Psoas muscle (tissue), 8 donors: ENCODE results near the gene NOL12. TPM values are rescaled to one million over a fixed set of nuclear protein-coding genes. Genes with fewer than 3 reads are reported as not detected.

Experiments
- ATAC-seq, 4 donors: fragments of 200-7000 bp; cut with Tn5 transposase; one replicate each; pipeline ENCODE4 v1.9.1; 2020; ENCODE audit warnings: moderate library complexity in 3 of 4, mild to moderate bottlenecking in 2 of 4
- DNase-seq, 2 donors: peaks; one replicate each; pipeline ENCODE4 v3.0.0-alpha.2; 2020
- H3K27ac ChIP-seq: fragments of 200-600 bp; one replicate; pipeline ENCODE4 v1.8.0; 2022
- H3K27me3 ChIP-seq, 3 donors: fragments of 200-600 bp in 1 of 3; one replicate each; pipeline versions ENCODE4 v1.6.1 to v1.8.0; 2013 to 2022; ENCODE audit warnings: low read length in 2 of 3, mild to moderate bottlenecking in 2 of 3, moderate library complexity in 1 of 3; ENCODE audit not compliant: insufficient read depth in 3 of 3
- H3K36me3 ChIP-seq, 2 donors: fragments of 200-600 bp in 1 of 2; one replicate each; pipeline versions ENCODE4 v1.6.1 to v1.8.0; 2013 to 2022; ENCODE audit warnings: low read depth in 1 of 2, mild to moderate bottlenecking in 1 of 2, moderate library complexity in 1 of 2; ENCODE audit not compliant: insufficient read depth in 1 of 2
- H3K4me1 ChIP-seq: fragments of 200-600 bp; one replicate; pipeline ENCODE4 v1.8.0; 2022
- H3K4me3 ChIP-seq: fragments of 200-600 bp; one replicate; pipeline ENCODE4 v1.8.0; 2022; ENCODE audit warnings: mild to moderate bottlenecking
- H3K9me3 ChIP-seq: fragments of 200-600 bp; one replicate; pipeline ENCODE4 v1.8.0; 2022
- CTCF ChIP-seq: fragments of 200-600 bp; IDR thresholded peaks from one replicate; pipeline ENCODE4 v1.8.0; 2022; ENCODE audit warnings: antibody characterized with exemption
- WGBS, 3 donors: extraction: QIAGEN DNeasy Blood & Tissue Kit; methylation state at CpG; one replicate each; pipeline versions ENCODE4 v1.1.6 to v1.1.7; 2013; 5-methylcytosine and 5-hydroxymethylcytosine counted together
- intact Hi-C, 2 donors: fragments of 100-400 bp; cut with DNase I; formaldehyde crosslinking; loops; one replicate each; pipeline versions ENCODE4 v1.11.0 to v1.14.2; 2022
- polyA plus RNA-seq, 3 donors: library from polyadenylated mRNA; stranded (reverse); fragments of 200-250 nt; gene quantifications; one replicate each; pipeline ENCODE4 v1.2.3, GENCODE V29; 2013
- total RNA-seq, 4 donors: library from RNA; stranded (reverse); fragmentation: NEBNext Ultra II Directional in 2 of 4; extraction: Animal tissue kit (Norgen Biotek cat#: 25700) in 2 of 4; gene quantifications; one replicate each; pipeline versions ENCODE4 v1.2.1 to v1.2.4, GENCODE V29; 2021 to 2023
- donor health status: healthy with polysubstance abuse.
- donor health status: DM: no; HTN: no; CAD: no; lungs with moderate emphysema.
- donor health status: Bipolar disorder and iron deficiency.
- donor health status: healthy.
- donor health status: DM: yes; HTN: yes; CAD: no.
- donor health status: DM: no; HTN: no; CAD: no.
- donor health status: DM: no; HTN: no; CAD: no.
- donor health status: DM: yes; HTN: yes; CAD: no.

The NOL12 gene
- total and polyA plus RNA-seq, 7 donors, result 11.9 to 43.4 (median 15.4) TPM

- no peak for ATAC-seq
- WGBS, 3 donors, result 92 to 96% (median 93%) methylated on average over 24 to 25 of the region's 25 CpGs
These were observed 39.6 kb downstream of the NOL12 start for GRCh38 chr22:37725551-37726240.

DNA sequence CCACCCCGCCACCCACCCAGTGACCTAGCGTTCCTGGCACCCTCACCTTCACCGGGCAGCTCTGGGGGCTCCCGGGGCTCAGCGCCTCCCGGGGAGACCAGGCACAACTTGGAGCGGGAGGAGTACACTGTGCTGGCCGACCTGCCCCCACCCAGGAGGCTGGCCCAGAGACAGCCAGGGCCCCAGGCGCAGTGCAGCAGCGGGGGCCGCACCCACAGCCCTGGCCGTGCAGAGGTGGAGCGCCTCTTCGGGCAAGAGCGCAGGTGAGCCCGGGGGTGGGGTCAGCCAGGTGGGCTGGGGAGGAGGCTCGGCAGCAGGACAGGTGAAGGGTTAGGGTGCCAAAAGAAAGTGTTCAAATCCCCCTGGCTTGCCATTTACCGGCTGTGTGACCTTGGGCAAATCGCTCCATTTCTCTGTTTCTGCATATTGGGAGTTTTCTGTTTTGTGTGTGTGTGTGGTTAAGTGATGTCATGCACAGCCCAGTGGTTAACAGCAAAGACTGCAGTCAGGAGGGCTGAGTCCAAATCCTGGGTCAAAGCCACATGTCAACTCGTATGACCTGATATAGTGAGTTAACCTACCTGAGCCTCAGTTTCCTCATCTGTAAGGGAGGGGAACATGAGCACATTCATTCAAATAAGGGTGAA is 40.2 kb downstream of the NOL12 start:
- H3K9me3 ChIP-seq, result no peaks in the 10 kb centered on the region
- intact Hi-C loops, result no loop called here
- no peaks in the 10 kb centered on the region for H3K27me3 ChIP-seq
- peaks cover 6% of the 10 kb centered on the region for H3K4me1 ChIP-seq
- 88 to 91% (median 90%) methylated on average over 20 of the region's 20 CpGs for WGBS, 3 donors
- ATAC-seq, result peak in 1 of 4 donors; percentile 21
- no peak overlapping the region for H3K27ac ChIP-seq
- no peak for TF ChIP-seq CTCF
- no peak overlapping the region for H3K4me3 ChIP-seq
- no peaks in the 10 kb centered on the region for H3K36me3 ChIP-seq
- DNase-seq, result no peak

More at GRCh38 chr22:37725551-37726240, 39.6 kb downstream of the NOL12 start:
- DNase-seq, result no peak
- TF ChIP-seq CTCF, result no peak
- H3K27me3 ChIP-seq, result no peaks in the 10 kb centered on the region
- no peaks in the 10 kb centered on the region for H3K9me3 ChIP-seq
- intact Hi-C loops, result no loop called here
- no peaks in the 10 kb centered on the region for H3K36me3 ChIP-seq
- peaks cover 6% of the 10 kb centered on the region for H3K4me1 ChIP-seq
- no peak overlapping the region for H3K27ac ChIP-seq
- H3K4me3 ChIP-seq, result no peak overlapping the region

GRCh38 chr22:37728620-37729019 is 42.5 kb downstream of the NOL12 start:
- Histone ChIP-seq H3K9me3 (no peaks in the 10 kb centered on the region), H3K36me3 (no peaks in the 10 kb centered on the region), H3K4me1 (peaks cover 6% of the 10 kb centered on the region), H3K4me3 (no peak overlapping the region), H3K27ac (no peak overlapping the region), H3K27me3 (no peaks in the 10 kb centered on the region)
- TF ChIP-seq CTCF, result no peak
- intact Hi-C loops, result no loop called here
- 98 to 100% (median 100%) methylated on average over 1 of the region's 1 CpG for WGBS, 3 donors
- no peak for DNase-seq
- ATAC-seq, result peak in 2 of 4 donors; percentile 16 to 35

DNA sequence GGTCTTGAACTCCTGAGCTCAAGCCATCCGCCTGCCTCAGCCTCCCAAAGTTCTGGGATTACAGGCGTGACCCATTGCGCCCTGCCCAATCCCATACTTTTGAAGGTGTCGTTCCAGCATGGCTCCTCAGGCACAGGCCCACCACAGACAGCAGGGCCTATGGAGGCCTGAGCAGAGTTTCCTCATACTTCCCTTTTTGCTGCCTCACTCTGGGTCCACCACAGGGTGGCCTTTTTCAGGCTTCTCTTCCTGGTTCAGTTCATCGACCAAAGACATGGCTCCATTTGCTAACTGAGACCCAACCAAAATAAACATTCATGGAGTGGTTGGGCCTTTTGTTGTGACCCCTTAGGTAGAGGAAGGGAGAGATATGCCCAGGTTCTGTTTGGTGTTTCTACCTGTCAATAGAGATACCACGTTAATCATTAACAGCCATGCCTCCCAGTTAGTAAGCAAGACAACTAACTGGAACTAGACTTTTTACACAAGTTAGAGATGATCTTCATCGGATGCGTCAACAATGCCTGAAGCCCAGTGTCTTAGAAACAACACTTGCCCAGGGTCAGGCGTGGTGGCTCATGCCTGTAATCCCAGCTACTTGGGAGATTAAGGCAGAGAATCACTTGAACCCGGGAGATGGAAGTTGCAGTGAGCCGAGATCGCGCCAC is 45.8 kb downstream of the NOL12 start:
- no peak overlapping the region for H3K4me3 ChIP-seq
- no peaks in the 10 kb centered on the region for H3K27me3 ChIP-seq
- no peaks in the 10 kb centered on the region for H3K9me3 ChIP-seq
- peaks cover 6% of the 10 kb centered on the region for H3K4me1 ChIP-seq
- DNase-seq, result no peak
- H3K27ac ChIP-seq, result no peak overlapping the region
- intact Hi-C loops, result no loop called here
- no peak for TF ChIP-seq CTCF
- H3K36me3 ChIP-seq, result no peaks in the 10 kb centered on the region
- WGBS, 3 donors, result 88 to 91% (median 89%) methylated on average over 13 of the region's 13 CpGs
- ATAC-seq, result no peak
